WI38 (cell line): ENCODE results near the gene FBXO11.
A peak's percentile ranks its signal among the peaks of the same experiment; 100 is the strongest.

Experiments
- H3K4me3 ChIP-seq: 2 replicates; pipeline ENCODE4 v1.5.1; 2011; ENCODE audit warnings: low read depth, mild to moderate bottlenecking, control low read depth, low read length
- TF ChIP-seq, protein P1 (sequence below): IDR thresholded peaks from 2 replicates; pipeline ENCODE4 v1.5.1; 2012; ENCODE audit warnings: low read depth, mild to moderate bottlenecking, control low read depth, low read length

The FBXO11 gene

DNA sequence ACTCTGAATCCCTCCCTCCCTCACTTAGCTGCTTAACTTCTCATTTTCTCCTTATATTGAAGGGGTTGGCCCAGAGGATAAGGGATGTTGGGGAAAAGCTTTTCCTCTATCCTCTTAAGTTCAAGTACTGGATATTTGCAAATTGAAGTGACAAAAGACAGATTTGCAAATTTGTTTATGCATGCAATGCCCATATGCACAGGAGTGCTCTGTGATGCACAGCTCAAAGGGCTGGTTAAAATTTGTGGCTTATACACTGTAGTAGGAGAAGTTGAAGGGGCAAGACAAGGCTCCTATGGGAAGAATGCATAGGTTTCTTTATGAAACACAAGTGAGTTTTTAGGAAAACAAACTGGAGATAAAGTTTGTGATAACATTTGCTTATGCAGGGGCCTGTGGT lies 131.7 kb downstream of the FBXO11 start:
- TF ChIP-seq, protein P1, sequence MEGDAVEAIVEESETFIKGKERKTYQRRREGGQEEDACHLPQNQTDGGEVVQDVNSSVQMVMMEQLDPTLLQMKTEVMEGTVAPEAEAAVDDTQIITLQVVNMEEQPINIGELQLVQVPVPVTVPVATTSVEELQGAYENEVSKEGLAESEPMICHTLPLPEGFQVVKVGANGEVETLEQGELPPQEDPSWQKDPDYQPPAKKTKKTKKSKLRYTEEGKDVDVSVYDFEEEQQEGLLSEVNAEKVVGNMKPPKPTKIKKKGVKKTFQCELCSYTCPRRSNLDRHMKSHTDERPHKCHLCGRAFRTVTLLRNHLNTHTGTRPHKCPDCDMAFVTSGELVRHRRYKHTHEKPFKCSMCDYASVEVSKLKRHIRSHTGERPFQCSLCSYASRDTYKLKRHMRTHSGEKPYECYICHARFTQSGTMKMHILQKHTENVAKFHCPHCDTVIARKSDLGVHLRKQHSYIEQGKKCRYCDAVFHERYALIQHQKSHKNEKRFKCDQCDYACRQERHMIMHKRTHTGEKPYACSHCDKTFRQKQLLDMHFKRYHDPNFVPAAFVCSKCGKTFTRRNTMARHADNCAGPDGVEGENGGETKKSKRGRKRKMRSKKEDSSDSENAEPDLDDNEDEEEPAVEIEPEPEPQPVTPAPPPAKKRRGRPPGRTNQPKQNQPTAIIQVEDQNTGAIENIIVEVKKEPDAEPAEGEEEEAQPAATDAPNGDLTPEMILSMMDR, result no peak
- no peak overlapping the region for H3K4me3 ChIP-seq

DNA sequence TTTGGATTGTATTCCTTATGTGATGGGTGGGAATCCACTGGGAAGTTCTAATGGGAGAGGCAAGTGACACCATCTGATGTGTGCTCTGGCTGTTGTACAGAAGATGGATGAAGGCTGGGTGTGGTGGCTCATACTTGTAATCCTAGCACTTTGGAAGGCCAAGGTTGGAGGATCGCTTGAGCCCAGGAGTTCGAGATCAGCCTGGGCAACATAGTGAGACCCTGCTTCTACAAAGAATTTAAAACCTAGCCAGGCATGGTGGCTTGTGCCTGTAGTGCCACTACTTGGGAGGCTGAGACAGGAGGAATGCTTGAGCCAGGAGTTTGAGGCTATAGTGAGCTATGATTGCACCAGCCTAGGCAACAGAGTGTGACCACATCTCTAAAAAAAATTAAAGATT lies 134.0 kb downstream of the FBXO11 start:
- H3K4me3 ChIP-seq, result no peak overlapping the region
- TF ChIP-seq, protein P1, result no peak

DNA sequence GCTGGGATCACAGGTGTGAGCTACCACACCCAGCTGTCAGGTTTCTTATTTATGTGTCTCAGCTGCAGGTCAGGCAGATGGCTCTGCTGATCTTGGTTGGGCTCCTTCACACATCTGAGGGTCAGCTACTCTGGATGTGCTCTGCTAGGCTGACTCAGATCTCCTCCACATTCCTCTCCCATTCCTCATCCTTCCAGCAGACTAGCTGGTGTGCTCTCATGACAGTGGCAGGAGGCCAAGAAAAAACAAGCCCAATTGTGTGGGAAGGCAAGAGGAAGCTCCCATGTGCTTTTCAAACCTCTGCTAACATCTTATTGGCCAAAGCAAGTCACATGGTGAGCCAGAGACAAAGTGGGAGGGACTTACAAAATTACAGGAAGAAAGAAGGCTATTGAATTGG lies 135.1 kb downstream of the FBXO11 start:
- no peak overlapping the region for H3K4me3 ChIP-seq
- TF ChIP-seq, protein P1, result no peak

DNA sequence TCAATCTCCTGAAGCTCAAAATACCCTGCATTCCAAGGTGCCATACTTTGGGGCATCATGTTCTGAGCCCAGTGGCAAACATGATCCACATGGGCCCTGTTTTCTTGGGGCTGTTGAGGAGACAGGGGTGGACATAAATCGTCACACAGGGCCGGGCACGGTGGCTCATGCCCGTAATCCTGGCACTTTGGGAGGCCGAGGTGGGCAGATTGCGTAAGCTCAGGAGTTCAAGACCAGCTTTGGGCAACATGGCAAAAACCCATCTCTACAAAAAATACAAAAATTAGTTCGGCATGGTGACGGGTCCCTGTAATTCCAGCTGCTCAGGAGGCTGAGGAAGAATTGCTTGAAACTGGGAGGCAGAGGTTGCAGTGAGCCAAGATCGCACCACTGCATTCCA lies 137.0 kb downstream of the FBXO11 start:
- TF ChIP-seq, protein P1, result no peak

DNA sequence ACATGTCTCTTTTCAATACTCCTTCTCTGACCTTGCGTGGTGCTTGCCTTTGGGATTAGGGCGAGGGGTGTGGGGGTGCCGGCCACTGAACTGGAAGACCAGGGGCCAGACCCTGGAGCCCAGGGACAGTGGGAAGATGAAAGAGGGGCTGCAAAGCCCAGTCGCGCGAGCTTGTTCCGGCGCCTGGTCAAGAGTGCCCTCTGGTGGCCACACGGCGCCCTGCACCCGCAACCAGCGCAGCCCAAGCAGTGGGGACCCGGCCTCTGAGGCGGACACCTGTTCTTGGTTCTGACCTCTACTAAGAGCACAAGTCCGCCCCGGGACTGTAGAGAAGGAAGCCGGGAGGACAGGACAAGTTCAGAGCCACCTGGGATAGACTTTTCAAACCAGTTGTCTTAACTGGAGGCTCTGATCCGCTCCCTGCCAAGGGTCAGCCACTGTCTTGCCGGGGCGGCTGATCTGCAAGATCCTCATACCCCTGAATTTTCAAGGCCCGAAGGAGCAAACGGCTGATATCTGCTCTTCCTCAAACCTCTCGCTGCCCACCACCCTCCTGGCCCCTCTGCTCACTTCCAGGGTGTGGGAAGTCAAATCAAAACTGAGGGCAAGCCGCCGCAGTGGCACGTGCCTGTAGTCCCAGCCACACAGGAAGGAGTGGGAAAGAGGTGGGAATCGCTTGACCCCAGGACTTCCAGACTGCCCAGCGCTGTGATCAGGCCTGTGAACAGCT lies 138.3 kb downstream of the FBXO11 start:
- no peak overlapping the region for H3K4me3 ChIP-seq
- TF ChIP-seq, protein P1, result peak; percentile 98

More for the DNA sequence above, 137.0 kb downstream of the FBXO11 start:
- no peak overlapping the region for H3K4me3 ChIP-seq

DNA sequence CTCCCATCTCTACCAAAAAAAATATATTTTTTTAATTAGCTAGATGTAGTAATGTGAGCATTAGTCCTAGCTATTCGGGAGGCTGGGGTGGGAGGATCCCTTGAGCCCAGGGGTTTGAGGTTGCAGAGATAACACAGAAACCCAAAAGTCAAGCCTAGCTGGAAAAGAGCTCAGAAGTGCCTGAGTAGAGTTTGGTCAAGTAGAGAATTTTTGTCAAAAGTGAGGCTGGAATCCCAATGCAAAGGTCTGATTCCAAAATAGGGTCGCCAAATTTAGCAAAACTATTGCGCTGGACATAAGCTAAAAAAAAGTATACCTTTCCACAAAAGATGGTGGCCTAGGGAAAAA lies 138.8 kb downstream of the FBXO11 start:
- H3K4me3 ChIP-seq, result no peak overlapping the region
- TF ChIP-seq, protein P1, result no peak

DNA sequence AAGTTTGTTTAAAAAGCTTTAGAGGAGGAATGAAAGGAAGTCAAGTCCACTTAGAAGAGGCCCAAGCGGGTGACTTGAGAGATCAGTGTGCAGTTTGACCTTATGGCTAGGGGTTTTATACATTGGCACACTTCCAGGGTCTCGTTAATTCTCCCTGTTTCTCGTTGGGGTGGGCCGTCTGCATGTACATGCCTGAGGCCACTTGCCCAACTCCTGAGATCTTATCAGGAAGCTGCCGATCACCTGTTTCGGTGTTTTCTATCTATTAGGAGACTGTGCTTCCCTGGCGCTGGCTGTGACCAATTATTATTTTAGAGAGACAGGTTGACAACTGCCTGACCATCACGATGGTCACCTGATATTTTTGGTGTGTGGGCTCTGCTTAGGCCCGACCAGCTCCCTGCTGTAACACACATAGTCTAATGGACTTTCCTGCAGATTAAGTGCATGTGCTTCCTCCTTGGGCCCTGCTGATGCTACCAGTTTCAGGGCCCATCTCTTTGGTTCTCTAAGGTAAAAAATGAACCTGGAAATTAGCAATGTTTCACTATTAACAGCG lies 154.4 kb downstream of the FBXO11 start:
- TF ChIP-seq, protein P1, result no peak
- H3K4me3 ChIP-seq, result no peak overlapping the region
